Psoas muscle (tissue), 8 donors: Measurements from ENCODE around the gene SLC5A1. TPM values are rescaled to one million over a fixed set of nuclear protein-coding genes. Genes with fewer than 3 reads are reported as not detected.

Source experiments
- ATAC-seq, 4 donors: fragments of 200-7000 bp; cut with Tn5 transposase; one replicate each; pipeline ENCODE4 v1.9.1; 2020; ENCODE audit warnings: moderate library complexity in 3 of 4, mild to moderate bottlenecking in 2 of 4
- DNase-seq, 2 donors: peaks; one replicate each; pipeline ENCODE4 v3.0.0-alpha.2; 2020
- H3K27ac ChIP-seq: fragments of 200-600 bp; one replicate; pipeline ENCODE4 v1.8.0; 2022
- H3K27me3 ChIP-seq, 3 donors: fragments of 200-600 bp in 1 of 3; one replicate each; pipeline versions ENCODE4 v1.6.1 to v1.8.0; 2013 to 2022; ENCODE audit warnings: low read length in 2 of 3, mild to moderate bottlenecking in 2 of 3, moderate library complexity in 1 of 3; ENCODE audit not compliant: insufficient read depth in 3 of 3
- H3K36me3 ChIP-seq, 2 donors: fragments of 200-600 bp in 1 of 2; one replicate each; pipeline versions ENCODE4 v1.6.1 to v1.8.0; 2013 to 2022; ENCODE audit warnings: low read depth in 1 of 2, mild to moderate bottlenecking in 1 of 2, moderate library complexity in 1 of 2; ENCODE audit not compliant: insufficient read depth in 1 of 2
- H3K4me1 ChIP-seq: fragments of 200-600 bp; one replicate; pipeline ENCODE4 v1.8.0; 2022
- H3K4me3 ChIP-seq: fragments of 200-600 bp; one replicate; pipeline ENCODE4 v1.8.0; 2022; ENCODE audit warnings: mild to moderate bottlenecking
- H3K9me3 ChIP-seq: fragments of 200-600 bp; one replicate; pipeline ENCODE4 v1.8.0; 2022
- WGBS, 3 donors: extraction: QIAGEN DNeasy Blood & Tissue Kit; methylation state at CpG; one replicate each; pipeline versions ENCODE4 v1.1.6 to v1.1.7; 2013; 5-methylcytosine and 5-hydroxymethylcytosine counted together
- intact Hi-C, 2 donors: fragments of 100-400 bp; cut with DNase I; formaldehyde crosslinking; loops; one replicate each; pipeline versions ENCODE4 v1.11.0 to v1.14.2; 2022
- polyA plus RNA-seq, 3 donors: library from polyadenylated mRNA; stranded (reverse); fragments of 200-250 nt; gene quantifications; one replicate each; pipeline ENCODE4 v1.2.3, GENCODE V29; 2013
- total RNA-seq, 4 donors: library from RNA; stranded (reverse); fragmentation: NEBNext Ultra II Directional in 2 of 4; extraction: Animal tissue kit (Norgen Biotek cat#: 25700) in 2 of 4; gene quantifications; one replicate each; pipeline versions ENCODE4 v1.2.1 to v1.2.4, GENCODE V29; 2021 to 2023
- TF ChIP-seq, protein P1 (sequence below): fragments of 200-600 bp; IDR thresholded peaks from one replicate; pipeline ENCODE4 v1.8.0; 2022; ENCODE audit warnings: antibody characterized with exemption
- donor health status: healthy with polysubstance abuse.
- donor health status: DM: no; HTN: no; CAD: no; lungs with moderate emphysema.
- donor health status: Bipolar disorder and iron deficiency.
- donor health status: healthy.
- donor health status: DM: yes; HTN: yes; CAD: no.
- donor health status: DM: no; HTN: no; CAD: no.
- donor health status: DM: no; HTN: no; CAD: no.
- donor health status: DM: yes; HTN: yes; CAD: no.

SLC5A1 gene
- total and polyA plus RNA-seq, 7 donors = 0.06 to 2.0 (median 0.26) TPM

DNA sequence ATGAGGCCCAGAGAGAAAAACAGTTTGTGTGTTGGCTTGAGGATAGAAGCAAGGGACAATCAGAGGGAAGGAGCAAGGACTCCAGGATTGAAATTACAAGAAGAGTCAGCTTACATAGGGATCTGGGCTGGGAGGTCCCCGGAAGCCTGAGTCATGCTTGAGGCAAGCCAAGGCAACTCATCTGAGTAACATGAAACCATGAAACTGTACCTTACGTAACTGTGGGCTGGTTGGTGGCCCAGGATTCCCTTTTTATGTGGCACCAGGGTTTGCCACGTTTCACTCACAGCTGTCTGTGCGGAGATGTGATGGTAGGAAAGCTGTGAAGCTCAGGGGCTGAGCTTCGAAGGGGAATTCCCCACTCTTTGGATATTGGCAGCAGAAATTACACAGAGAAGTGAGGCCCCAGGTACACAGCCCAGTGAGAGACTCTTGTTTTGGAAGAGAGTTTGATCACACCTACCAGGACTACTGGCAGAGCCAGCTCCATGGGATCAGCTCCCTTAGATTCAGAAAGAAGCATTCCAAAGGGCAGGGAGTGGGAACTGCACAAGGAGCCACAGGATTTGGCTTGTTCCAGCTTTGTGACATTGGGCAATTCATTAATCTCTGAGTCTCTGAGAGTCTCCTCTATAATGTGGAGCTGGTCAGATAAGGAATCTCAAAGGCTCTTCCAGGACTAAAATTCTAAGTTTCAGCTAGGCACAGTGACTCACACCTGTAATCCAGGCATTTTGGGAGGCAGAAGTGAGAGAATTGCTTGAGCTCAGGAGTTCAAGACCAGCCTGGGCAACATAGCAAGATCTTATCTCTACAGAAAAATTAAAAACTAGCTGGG, 7.8 kb downstream of the SLC5A1 start:
- Histone ChIP-seq H3K27ac (peak overlapping the region; percentile 79), H3K36me3 (no peaks in the 10 kb centered on the region), H3K9me3 (no peaks in the 10 kb centered on the region), H3K4me3 (no peak overlapping the region), H3K27me3 (no peaks in the 10 kb centered on the region), H3K4me1 (peaks cover 19% of the 10 kb centered on the region)
- intact Hi-C loops = loop anchor here in 1 of 2 donors (2.0 kb wide), 1 partner anchor 28 kb away; no protein-coding TSS in a partner anchor
- WGBS, 3 donors = 14 to 25% (median 24%) methylated on average over 5 of the region's 5 CpGs
- TF ChIP-seq, protein P1, sequence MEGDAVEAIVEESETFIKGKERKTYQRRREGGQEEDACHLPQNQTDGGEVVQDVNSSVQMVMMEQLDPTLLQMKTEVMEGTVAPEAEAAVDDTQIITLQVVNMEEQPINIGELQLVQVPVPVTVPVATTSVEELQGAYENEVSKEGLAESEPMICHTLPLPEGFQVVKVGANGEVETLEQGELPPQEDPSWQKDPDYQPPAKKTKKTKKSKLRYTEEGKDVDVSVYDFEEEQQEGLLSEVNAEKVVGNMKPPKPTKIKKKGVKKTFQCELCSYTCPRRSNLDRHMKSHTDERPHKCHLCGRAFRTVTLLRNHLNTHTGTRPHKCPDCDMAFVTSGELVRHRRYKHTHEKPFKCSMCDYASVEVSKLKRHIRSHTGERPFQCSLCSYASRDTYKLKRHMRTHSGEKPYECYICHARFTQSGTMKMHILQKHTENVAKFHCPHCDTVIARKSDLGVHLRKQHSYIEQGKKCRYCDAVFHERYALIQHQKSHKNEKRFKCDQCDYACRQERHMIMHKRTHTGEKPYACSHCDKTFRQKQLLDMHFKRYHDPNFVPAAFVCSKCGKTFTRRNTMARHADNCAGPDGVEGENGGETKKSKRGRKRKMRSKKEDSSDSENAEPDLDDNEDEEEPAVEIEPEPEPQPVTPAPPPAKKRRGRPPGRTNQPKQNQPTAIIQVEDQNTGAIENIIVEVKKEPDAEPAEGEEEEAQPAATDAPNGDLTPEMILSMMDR = no peak
- ATAC-seq (peak; percentile 99), DNase-seq (peak; percentile 68 to 86)

DNA sequence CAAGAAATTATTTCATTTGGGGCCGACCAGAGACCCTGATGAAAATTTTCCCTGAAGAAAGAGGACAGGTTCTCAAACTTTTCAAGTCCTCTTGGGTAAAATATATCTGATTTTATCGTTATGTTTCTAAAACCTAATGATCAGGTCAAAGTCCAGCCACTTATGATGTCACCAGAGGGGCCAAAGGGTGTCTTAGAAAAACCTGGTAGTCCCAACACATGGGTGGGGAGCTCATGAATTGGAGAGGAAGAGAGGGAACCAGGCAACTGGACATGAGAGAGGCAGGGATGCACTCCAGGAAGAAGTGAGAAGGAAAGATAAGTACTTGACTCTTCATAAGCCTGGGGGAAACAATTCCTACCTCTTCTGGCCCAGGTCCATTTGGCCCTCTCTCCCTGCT, 9.2 kb downstream of the SLC5A1 start:
- DNase-seq (no peak), ATAC-seq (no peak)
- Histone ChIP-seq H3K4me3 (no peak overlapping the region), H3K4me1 (peaks cover 19% of the 10 kb centered on the region), H3K27me3 (no peaks in the 10 kb centered on the region), H3K9me3 (no peaks in the 10 kb centered on the region), H3K27ac (no peak overlapping the region), H3K36me3 (no peaks in the 10 kb centered on the region)
- intact Hi-C loops = no loop called here
- WGBS, 3 donors = 90 to 93% (median 91%) methylated on average over 2 of the region's 2 CpGs
- TF ChIP-seq, protein P1 = no peak

DNA sequence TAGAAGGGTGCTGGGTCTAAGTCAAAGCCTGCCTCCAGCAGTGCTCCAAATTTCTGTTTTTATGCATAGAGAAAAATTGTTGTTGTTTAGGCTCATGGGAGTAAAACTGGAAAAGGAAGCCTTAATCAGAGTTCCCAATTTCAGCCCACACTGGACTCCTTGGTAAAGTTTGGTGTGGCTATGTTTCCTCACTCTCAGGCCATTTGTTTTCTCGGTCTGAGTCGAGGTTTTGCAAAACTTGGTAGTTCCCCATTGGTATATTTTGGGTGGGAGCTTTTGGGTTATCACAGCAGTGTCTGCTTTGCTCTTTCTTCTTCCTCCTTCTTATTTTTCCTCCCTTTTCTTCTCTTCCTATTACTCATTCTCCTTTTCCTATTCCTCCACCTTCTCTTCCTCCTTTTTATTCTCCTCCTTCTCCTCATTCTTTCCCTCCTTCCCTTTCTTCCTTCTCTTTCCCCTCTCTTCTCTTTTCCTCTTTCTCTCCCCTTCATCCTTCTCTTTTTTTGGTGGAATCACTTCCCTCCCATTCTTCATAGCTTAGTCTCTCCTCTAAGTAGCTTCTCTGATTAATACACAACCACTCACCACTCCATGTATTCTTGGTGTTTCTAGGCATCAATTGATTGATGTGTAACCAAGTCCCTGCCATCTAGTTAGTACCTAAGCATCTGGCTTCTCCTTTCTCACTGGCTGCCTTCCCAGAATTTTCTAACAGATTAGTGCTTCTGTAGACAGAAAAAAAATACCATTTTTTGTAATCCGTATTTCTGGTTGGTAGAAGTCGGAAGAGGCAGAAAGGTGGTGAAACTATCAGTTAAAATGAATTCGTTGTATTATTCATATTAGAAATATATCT, 10.1 kb downstream of the SLC5A1 start:
- H3K36me3 ChIP-seq = no peaks in the 10 kb centered on the region
- ATAC-seq (no peak), DNase-seq (no peak)
- 79 to 84% (median 82%) methylated on average over 5 of the region's 5 CpGs for WGBS, 3 donors
- H3K4me1 ChIP-seq = peaks cover 22% of the 10 kb centered on the region
- H3K9me3 ChIP-seq = no peaks in the 10 kb centered on the region
- intact Hi-C loops = no loop called here
- H3K4me3 ChIP-seq = no peak overlapping the region
- no peak overlapping the region for H3K27ac ChIP-seq
- H3K27me3 ChIP-seq = no peaks in the 10 kb centered on the region
- TF ChIP-seq, protein P1 = no peak

DNA sequence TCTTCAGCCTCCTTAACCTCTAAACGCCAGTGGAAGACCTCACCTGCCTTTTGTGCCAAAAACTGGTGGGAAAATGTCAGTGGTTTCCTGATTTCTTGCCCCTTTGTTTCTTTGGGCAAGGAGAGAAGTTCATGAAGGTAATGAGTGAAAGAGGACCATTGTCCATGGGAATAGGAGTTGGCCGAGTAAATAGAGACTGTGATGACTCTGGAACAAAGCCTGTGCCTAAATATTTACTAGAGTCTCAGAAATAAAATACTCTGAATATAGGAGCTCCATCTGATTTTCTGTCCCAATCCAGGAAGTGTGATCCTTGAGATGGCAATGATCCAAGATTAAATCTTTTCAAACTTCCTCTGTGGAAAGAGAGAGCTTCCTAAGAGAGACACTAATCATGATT, 12.0 kb downstream of the SLC5A1 start:
- WGBS, 3 donors = 44 to 73% (median 71%) methylated on average over 2 of the region's 2 CpGs
- Histone ChIP-seq H3K4me3 (no peak overlapping the region), H3K4me1 (peaks cover 25% of the 10 kb centered on the region), H3K36me3 (no peaks in the 10 kb centered on the region), H3K27ac (no peak overlapping the region), H3K9me3 (no peaks in the 10 kb centered on the region), H3K27me3 (no peaks in the 10 kb centered on the region)
- DNase-seq (no peak), ATAC-seq (no peak)
- intact Hi-C loops = no loop called here
- TF ChIP-seq, protein P1 = no peak
